Measurements from ENCODE around the gene SHANK2. TPM values are rescaled to one million over a fixed set of nuclear protein-coding genes. Genes with fewer than 3 reads are reported as not detected.

Gene SHANK2
- total RNA-seq, 4 donors from 2014 or later, result 10.8 to 25.3 (median 15.6) TPM

- WGBS, result 39% methylated on average over 1 of the region's 1 CpG
- peaks cover 0 to 37% (median 36%) of the 10 kb centered on the region in 4 donors for H3K9me3 ChIP-seq
- no peaks in the 10 kb centered on the region for H3K4me1 ChIP-seq
- intact Hi-C loops (cut with DNase I), result no loop called here
- peaks cover 0 to 15% (median 0%) of the 10 kb centered on the region in 4 donors for H3K27me3 ChIP-seq
- no peaks in the 10 kb centered on the region for H3K36me3 ChIP-seq
- TF ChIP-seq POLR2A (IDR thresholded peaks at IDR 0.05; ENCODE audit: low read depth) (no peak), POLR2AphosphoS5 (IDR thresholded peaks at IDR 0.05) (no peak), EP300 (IDR thresholded peaks at IDR 0.05) (no peak), CTCF (IDR thresholded peaks at IDR 0.05) (no peak)
- no peak overlapping the region for H3K4me3 ChIP-seq
- H3K27ac ChIP-seq (replicated peaks in 1 of 4), result no peak overlapping the region
- DNase-seq (ENCODE audit: extremely low spot score), result no peak
Measured at GRCh38 chr11:71227058-71227659, 25.2 kb downstream of the SHANK2 start.

GRCh38 chr11:71223671-71224660, 28.4 kb downstream of the SHANK2 start:
- no peak for DNase-seq (ENCODE audit: extremely low spot score)
- Histone ChIP-seq H3K9me3 (peaks cover 0 to 37% (median 34%) of the 10 kb centered on the region in 4 donors), H3K27me3 (peaks cover 0 to 21% (median 0%) of the 10 kb centered on the region in 4 donors), H3K36me3 (no peaks in the 10 kb centered on the region), H3K4me3 (no peak overlapping the region), H3K27ac (replicated peaks in 1 of 4) (no peak overlapping the region), H3K4me1 (no peaks in the 10 kb centered on the region)
- 89% methylated on average over 20 of the region's 23 CpGs for WGBS
- intact Hi-C loops (cut with DNase I), result no loop called here
- TF ChIP-seq EP300 (IDR thresholded peaks at IDR 0.05) (no peak), POLR2A (IDR thresholded peaks at IDR 0.05; ENCODE audit: low read depth) (no peak), POLR2AphosphoS5 (IDR thresholded peaks at IDR 0.05) (no peak), CTCF (IDR thresholded peaks at IDR 0.05) (no peak)

GRCh38 chr11:71223081-71223405, 29.3 kb downstream of the SHANK2 start:
- no peak overlapping the region for H3K4me3 ChIP-seq
- no peaks in the 10 kb centered on the region for H3K4me1 ChIP-seq
- H3K27me3 ChIP-seq, result peaks cover 0 to 22% (median 0%) of the 10 kb centered on the region in 4 donors
- H3K36me3 ChIP-seq, result no peaks in the 10 kb centered on the region
- TF ChIP-seq POLR2AphosphoS5 (IDR thresholded peaks at IDR 0.05) (no peak), EP300 (IDR thresholded peaks at IDR 0.05) (no peak), CTCF (IDR thresholded peaks at IDR 0.05) (no peak), POLR2A (IDR thresholded peaks at IDR 0.05; ENCODE audit: low read depth) (no peak)
- WGBS, result 96% methylated on average over 10 of the region's 11 CpGs
- no peak overlapping the region for H3K27ac ChIP-seq (replicated peaks in 1 of 4)
- intact Hi-C loops (cut with DNase I), result no loop called here
- peaks cover 0 to 33% (median 28%) of the 10 kb centered on the region in 4 donors for H3K9me3 ChIP-seq
- DNase-seq (ENCODE audit: extremely low spot score), result no peak

GRCh38 chr11:71222318-71223080, 29.9 kb downstream of the SHANK2 start:
- 78% methylated on average over 17 of the region's 22 CpGs for WGBS
- TF ChIP-seq CTCF (IDR thresholded peaks at IDR 0.05) (no peak), POLR2AphosphoS5 (IDR thresholded peaks at IDR 0.05) (no peak), EP300 (IDR thresholded peaks at IDR 0.05) (no peak), POLR2A (IDR thresholded peaks at IDR 0.05; ENCODE audit: low read depth) (no peak)
- H3K4me1 ChIP-seq, result no peaks in the 10 kb centered on the region
- peaks cover 0 to 25% (median 0%) of the 10 kb centered on the region in 4 donors for H3K27me3 ChIP-seq
- peaks cover 0 to 27% (median 23%) of the 10 kb centered on the region in 4 donors for H3K9me3 ChIP-seq
- no peak overlapping the region for H3K4me3 ChIP-seq
- DNase-seq (ENCODE audit: extremely low spot score), result no peak
- H3K36me3 ChIP-seq, result no peaks in the 10 kb centered on the region
- no peak overlapping the region for H3K27ac ChIP-seq (replicated peaks in 1 of 4)
- intact Hi-C loops (cut with DNase I), result no loop called here
